OCI-LY1 (cell line): ENCODE measurements around the gene CREB3L1.

Experiments
- EZH2 ChIP-seq: fragments of 200-600 bp; sonication (generic), shearing (Covaris generic); IDR thresholded peaks from 2 replicates; pipeline ENCODE4 v1.8.0; 2017; ENCODE audit warnings: borderline replicate concordance, mixed run types, mild to moderate bottlenecking, antibody characterized with exemption, low read length, moderate library complexity, mixed read lengths
- TF ChIP-seq, protein P1 (sequence below): fragments of 200-600 bp; sonication (generic), shearing (Covaris generic); IDR thresholded peaks from 2 replicates; pipeline ENCODE4 v1.5.1; 2017; ENCODE audit warnings: mild to moderate bottlenecking, antibody characterized with exemption, low read length, moderate library complexity, mixed read lengths

DNA sequence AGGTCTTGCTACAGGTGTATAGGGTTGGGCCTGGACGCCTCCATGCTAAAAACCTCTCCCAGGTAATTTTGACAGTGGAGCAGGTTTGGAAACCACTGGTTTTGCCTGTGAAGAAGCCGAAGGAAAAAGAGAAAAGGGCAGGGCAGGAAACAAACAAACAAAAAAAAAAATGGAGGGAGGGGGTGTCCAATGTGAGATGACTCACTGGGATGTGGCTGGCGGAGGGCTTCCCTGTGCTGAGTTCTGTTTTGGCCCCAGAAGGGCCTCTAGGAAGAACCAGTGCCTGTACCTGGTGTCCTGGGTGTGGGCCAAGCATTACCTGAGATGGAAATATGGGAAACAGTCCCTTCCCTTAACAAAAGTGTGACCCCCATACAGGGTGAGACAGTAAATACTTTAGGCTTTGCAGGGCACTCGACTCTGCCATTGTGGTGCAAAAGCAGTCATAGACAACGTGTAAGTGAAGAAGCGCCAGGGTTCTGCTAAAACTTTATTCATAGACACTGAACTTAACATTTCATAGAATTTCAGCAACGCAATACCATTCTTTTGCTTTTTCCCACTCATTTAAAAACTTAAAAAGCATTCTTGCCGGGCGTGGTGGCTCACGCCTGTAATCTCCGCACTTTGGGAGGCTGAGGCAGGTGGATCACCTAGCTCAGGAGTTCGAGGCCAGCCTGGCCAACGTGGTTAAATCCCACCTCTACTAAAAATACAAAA lies 60.3 kb downstream of the CREB3L1 start:
- TF ChIP-seq EZH2: no peak
- TF ChIP-seq, protein P1, sequence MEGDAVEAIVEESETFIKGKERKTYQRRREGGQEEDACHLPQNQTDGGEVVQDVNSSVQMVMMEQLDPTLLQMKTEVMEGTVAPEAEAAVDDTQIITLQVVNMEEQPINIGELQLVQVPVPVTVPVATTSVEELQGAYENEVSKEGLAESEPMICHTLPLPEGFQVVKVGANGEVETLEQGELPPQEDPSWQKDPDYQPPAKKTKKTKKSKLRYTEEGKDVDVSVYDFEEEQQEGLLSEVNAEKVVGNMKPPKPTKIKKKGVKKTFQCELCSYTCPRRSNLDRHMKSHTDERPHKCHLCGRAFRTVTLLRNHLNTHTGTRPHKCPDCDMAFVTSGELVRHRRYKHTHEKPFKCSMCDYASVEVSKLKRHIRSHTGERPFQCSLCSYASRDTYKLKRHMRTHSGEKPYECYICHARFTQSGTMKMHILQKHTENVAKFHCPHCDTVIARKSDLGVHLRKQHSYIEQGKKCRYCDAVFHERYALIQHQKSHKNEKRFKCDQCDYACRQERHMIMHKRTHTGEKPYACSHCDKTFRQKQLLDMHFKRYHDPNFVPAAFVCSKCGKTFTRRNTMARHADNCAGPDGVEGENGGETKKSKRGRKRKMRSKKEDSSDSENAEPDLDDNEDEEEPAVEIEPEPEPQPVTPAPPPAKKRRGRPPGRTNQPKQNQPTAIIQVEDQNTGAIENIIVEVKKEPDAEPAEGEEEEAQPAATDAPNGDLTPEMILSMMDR: no peak
